Measurements from ENCODE around the gene TMPRSS11D. TPM values are rescaled to one million over a fixed set of nuclear protein-coding genes. Genes with fewer than 3 reads are reported as not detected.

TMPRSS11D gene
- total RNA-seq, 1 experiment from 2014 or later: not detected

GRCh38 chr4:67896421-67897065 lies 12.7 kb upstream of the TMPRSS11D start:
- H4K20me1 ChIP-seq (ENCODE audit: insufficient read depth): no peaks in the 10 kb centered on the region
- DNase-seq: no peak
- POLR2A ChIA-PET (ENCODE audit: unreplicated experiment): no interaction called here
- no peaks in the 10 kb centered on the region for H3K36me3 ChIP-seq (ENCODE audit: low read depth)
- CTCF ChIA-PET: no interaction called here
- no peak overlapping the region for H3K27ac ChIP-seq
- no peak overlapping the region for H3K4me3 ChIP-seq
- H3K79me2 ChIP-seq (ENCODE audit: low read depth): no peaks in the 10 kb centered on the region
- H3K4me1 ChIP-seq (replicated peaks; ENCODE audit: insufficient read depth): no peaks in the 10 kb centered on the region
- no peaks in the 10 kb centered on the region for H3K27me3 ChIP-seq (ENCODE audit: insufficient read depth, low read depth)
- H3F3A ChIP-seq (ENCODE audit: insufficient read depth, low read depth): no peaks in the 10 kb centered on the region
- TF ChIP-seq, protein P1, sequence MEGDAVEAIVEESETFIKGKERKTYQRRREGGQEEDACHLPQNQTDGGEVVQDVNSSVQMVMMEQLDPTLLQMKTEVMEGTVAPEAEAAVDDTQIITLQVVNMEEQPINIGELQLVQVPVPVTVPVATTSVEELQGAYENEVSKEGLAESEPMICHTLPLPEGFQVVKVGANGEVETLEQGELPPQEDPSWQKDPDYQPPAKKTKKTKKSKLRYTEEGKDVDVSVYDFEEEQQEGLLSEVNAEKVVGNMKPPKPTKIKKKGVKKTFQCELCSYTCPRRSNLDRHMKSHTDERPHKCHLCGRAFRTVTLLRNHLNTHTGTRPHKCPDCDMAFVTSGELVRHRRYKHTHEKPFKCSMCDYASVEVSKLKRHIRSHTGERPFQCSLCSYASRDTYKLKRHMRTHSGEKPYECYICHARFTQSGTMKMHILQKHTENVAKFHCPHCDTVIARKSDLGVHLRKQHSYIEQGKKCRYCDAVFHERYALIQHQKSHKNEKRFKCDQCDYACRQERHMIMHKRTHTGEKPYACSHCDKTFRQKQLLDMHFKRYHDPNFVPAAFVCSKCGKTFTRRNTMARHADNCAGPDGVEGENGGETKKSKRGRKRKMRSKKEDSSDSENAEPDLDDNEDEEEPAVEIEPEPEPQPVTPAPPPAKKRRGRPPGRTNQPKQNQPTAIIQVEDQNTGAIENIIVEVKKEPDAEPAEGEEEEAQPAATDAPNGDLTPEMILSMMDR (conservative IDR thresholded peaks at IDR 0.05): no peak
- no peak for TF ChIP-seq EZH2 (IDR thresholded peaks at IDR 0.05; ENCODE audit: low read depth)
- no peak overlapping the region for H2AFZ ChIP-seq
- intact Hi-C loops (cut with micrococcal nuclease; ENCODE audit: unreplicated experiment): no loop called here
- H3K9me2 ChIP-seq (ENCODE audit: insufficient read depth): no peaks in the 10 kb centered on the region; the same call in 1 of the 2 replicates
- no peak overlapping the region for H3K4me2 ChIP-seq
- no peaks in the 10 kb centered on the region for H3K9me3 ChIP-seq (ENCODE audit: insufficient read depth, low read depth)
- no TSS peak for BruUV-seq (replicated peaks)

DNA sequence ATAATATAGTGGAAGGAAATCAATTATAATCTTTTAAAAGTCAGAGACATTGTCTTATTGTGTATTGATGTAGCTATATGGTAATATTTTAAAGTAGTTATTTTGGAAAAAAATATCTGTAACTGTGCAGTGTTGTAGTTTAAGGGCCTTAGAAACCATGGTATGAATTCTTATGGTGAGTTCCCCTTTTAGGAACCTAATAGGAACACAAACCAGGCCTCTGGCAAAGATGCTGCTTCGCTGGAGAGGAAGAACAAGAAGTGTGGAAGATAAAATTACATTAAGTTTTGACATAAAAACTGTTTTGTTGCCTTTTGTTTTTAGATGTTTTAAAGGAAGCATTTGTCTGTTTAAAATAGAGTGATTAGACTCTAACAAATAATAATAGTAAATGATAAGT lies 10.9 kb upstream of the TMPRSS11D start:
- Histone ChIP-seq H3F3A (ENCODE audit: insufficient read depth, low read depth) (no peaks in the 10 kb centered on the region), H4K20me1 (ENCODE audit: insufficient read depth) (no peaks in the 10 kb centered on the region), H3K79me2 (ENCODE audit: low read depth) (no peaks in the 10 kb centered on the region), H3K36me3 (ENCODE audit: low read depth) (no peaks in the 10 kb centered on the region), H3K27me3 (ENCODE audit: insufficient read depth, low read depth) (no peaks in the 10 kb centered on the region), H3K4me2 (no peak overlapping the region), H3K9me3 (ENCODE audit: insufficient read depth, low read depth) (no peaks in the 10 kb centered on the region), H2AFZ (no peak overlapping the region), H3K4me3 (no peak overlapping the region), H3K9me2 (ENCODE audit: insufficient read depth) (no peaks in the 10 kb centered on the region), H3K27ac (no peak overlapping the region), H3K4me1 (replicated peaks; ENCODE audit: insufficient read depth) (no peaks in the 10 kb centered on the region)
- intact Hi-C loops (cut with micrococcal nuclease; ENCODE audit: unreplicated experiment): no loop called here
- DNase-seq: no peak
- POLR2A ChIA-PET (ENCODE audit: unreplicated experiment): no interaction called here
- CTCF ChIA-PET: no interaction called here
- no peak for TF ChIP-seq EZH2 (IDR thresholded peaks at IDR 0.05; ENCODE audit: low read depth)
- TF ChIP-seq, protein P1 (conservative IDR thresholded peaks at IDR 0.05): no peak
- BruUV-seq (replicated peaks): no TSS peak

GRCh38 chr4:67892905-67893304 lies 9.1 kb upstream of the TMPRSS11D start:
- Histone ChIP-seq H3K27me3 (ENCODE audit: insufficient read depth, low read depth) (no peaks in the 10 kb centered on the region), H3K4me1 (replicated peaks; ENCODE audit: insufficient read depth) (no peaks in the 10 kb centered on the region), H3K4me3 (no peak overlapping the region), H4K20me1 (ENCODE audit: insufficient read depth) (no peaks in the 10 kb centered on the region), H3F3A (ENCODE audit: insufficient read depth, low read depth) (no peaks in the 10 kb centered on the region), H2AFZ (no peak overlapping the region), H3K36me3 (ENCODE audit: low read depth) (no peaks in the 10 kb centered on the region), H3K9me3 (ENCODE audit: insufficient read depth, low read depth) (no peaks in the 10 kb centered on the region), H3K4me2 (no peak overlapping the region), H3K27ac (no peak overlapping the region), H3K9me2 (ENCODE audit: insufficient read depth) (no peaks in the 10 kb centered on the region), H3K79me2 (ENCODE audit: low read depth) (no peaks in the 10 kb centered on the region)
- ChIA-PET CTCF (no interaction called here), POLR2A (ENCODE audit: unreplicated experiment) (no interaction called here)
- TF ChIP-seq, protein P1 (conservative IDR thresholded peaks at IDR 0.05): no peak
- TF ChIP-seq EZH2 (IDR thresholded peaks at IDR 0.05; ENCODE audit: low read depth): no peak
- BruUV-seq (replicated peaks): no TSS peak
- no peak for DNase-seq
- intact Hi-C loops (cut with micrococcal nuclease; ENCODE audit: unreplicated experiment): no loop called here
